Fibroblast of skin of left quadriceps (primary cell): ENCODE measurements around the gene DIP2B.
"Not testable (repeated sequence)": the region's sequence is repeated elsewhere in the genome, so short reads cannot be mapped to it uniquely, and the experiment has no call there.

Experiments used
- DNase-seq, 2 experiments: peaks; one replicate each; pipeline ENCODE4 v3.0.0-alpha.2; 2013; ENCODE audit warnings: low read depth in 2 of 2

The DIP2B gene, protein sequence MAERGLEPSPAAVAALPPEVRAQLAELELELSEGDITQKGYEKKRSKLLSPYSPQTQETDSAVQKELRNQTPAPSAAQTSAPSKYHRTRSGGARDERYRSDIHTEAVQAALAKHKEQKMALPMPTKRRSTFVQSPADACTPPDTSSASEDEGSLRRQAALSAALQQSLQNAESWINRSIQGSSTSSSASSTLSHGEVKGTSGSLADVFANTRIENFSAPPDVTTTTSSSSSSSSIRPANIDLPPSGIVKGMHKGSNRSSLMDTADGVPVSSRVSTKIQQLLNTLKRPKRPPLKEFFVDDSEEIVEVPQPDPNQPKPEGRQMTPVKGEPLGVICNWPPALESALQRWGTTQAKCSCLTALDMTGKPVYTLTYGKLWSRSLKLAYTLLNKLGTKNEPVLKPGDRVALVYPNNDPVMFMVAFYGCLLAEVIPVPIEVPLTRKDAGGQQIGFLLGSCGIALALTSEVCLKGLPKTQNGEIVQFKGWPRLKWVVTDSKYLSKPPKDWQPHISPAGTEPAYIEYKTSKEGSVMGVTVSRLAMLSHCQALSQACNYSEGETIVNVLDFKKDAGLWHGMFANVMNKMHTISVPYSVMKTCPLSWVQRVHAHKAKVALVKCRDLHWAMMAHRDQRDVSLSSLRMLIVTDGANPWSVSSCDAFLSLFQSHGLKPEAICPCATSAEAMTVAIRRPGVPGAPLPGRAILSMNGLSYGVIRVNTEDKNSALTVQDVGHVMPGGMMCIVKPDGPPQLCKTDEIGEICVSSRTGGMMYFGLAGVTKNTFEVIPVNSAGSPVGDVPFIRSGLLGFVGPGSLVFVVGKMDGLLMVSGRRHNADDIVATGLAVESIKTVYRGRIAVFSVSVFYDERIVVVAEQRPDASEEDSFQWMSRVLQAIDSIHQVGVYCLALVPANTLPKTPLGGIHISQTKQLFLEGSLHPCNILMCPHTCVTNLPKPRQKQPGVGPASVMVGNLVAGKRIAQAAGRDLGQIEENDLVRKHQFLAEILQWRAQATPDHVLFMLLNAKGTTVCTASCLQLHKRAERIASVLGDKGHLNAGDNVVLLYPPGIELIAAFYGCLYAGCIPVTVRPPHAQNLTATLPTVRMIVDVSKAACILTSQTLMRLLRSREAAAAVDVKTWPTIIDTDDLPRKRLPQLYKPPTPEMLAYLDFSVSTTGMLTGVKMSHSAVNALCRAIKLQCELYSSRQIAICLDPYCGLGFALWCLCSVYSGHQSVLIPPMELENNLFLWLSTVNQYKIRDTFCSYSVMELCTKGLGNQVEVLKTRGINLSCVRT (N-terminal part only)

GRCh38 chr12:50504798-50505674, at the start of gene DIP2B:
DIP2B (plus strand) TSS chr12:50504985; CDS start chr12:50505141, 156 bp downstream.
- peak; percentile 75 to 77 for DNase-seq

DNA sequence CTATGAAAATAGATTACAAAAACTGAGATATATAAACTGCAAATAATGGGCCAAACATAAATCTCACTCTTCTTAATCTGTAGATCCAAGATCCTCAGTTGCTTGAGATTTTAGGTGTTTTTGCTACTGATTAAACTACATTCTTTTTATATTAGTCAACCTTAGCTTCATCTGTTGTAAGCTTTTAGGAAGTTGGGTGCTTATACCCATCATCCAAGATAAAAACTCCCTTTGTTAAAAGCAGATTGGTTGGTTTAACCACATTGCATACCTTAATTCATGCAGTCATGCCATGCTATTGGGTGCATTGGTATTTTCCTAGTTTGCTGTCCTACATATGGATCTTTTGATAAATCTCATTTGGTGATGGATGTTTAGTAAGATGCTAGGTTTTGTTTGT, 46.2 kb upstream of the DIP2B start:
- DNase-seq: peak in 1 of 2 experiments; percentile 1

GRCh38 chr12:50467439-50467838, 37.3 kb upstream of the DIP2B start:
- no peak for DNase-seq

GRCh38 chr12:50477241-50477832, 27.4 kb upstream of the DIP2B start:
- DNase-seq: no peak

DNA sequence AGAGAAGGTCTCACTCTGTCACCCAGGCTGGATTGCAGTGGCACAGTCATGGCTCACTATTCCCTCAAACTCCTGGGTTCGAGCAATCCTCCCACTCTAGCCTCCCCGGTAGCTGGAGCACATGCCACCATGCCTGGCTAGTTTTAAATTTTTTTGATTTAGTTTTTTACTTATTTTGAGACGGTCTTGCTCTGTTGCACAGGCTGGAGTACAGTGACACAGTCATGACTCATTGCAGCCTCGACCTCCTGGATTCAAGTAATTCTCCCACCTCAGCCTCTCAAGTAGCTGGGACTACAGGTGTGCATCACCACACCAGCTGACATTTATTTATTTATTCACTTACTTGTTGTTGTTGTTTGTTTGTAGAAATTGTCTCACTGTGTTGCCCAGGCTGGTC, 22.2 kb upstream of the DIP2B start:
- no peak for DNase-seq

DNA sequence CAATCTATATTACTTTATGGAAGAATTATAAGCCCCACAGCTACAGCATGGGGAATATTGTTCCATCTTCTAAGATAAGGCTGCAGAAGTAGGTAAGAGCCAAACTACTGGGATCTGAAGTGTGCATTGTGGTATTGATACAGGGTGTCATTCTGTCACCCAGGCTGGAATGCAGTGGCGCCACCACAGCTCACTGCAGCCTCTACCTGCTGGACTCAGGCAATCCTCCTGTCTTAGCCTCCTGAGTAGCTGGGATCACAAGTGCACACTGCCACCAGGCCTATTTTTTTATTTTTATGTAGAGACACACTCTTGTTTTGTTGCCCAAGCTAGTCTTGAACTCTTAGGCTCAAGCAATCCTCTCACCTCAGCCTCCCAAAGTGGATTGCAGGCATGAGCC, 21.3 kb upstream of the DIP2B start:
- no peak for DNase-seq

DNA sequence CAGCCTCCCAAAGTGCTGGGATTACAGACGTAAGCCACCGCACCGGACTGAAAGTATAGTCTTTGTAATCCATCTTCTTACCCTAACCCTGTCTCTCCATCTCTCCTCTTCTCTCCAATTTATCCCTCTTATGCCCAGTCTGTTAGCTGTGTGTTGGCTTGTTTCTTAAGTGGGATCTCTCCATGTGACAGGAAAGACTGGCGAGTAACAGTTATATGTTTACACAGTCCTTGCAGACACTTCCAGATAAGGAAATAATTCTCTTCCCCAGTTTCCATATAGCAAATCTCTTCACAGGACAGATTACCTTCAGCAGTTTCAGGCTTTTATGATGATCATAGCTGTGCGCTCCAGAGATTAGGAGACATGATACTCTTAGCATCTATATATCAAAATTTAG, 16.0 kb upstream of the DIP2B start:
- DNase-seq: no peak

DNA sequence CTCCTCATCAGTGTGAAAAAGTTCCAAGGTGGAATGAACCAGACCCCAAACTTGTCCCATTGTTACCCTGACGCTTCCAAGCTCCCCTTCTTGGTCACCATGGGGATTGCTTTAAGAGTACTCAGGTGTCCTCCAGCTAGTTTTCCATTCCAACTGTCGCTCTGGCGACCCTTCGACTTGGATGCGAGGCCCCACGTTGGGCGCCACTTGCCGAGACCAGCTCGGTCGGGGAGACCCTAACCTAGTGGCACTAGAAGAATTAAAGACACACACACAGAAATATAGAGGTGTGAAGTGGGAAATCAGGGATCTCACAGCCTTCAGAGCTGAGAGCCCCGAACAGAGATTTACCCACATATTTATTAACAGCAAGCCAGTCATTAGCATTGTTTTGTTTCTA, 6.7 kb upstream of the DIP2B start:
- DNase-seq: not testable (repeated sequence)

DNA sequence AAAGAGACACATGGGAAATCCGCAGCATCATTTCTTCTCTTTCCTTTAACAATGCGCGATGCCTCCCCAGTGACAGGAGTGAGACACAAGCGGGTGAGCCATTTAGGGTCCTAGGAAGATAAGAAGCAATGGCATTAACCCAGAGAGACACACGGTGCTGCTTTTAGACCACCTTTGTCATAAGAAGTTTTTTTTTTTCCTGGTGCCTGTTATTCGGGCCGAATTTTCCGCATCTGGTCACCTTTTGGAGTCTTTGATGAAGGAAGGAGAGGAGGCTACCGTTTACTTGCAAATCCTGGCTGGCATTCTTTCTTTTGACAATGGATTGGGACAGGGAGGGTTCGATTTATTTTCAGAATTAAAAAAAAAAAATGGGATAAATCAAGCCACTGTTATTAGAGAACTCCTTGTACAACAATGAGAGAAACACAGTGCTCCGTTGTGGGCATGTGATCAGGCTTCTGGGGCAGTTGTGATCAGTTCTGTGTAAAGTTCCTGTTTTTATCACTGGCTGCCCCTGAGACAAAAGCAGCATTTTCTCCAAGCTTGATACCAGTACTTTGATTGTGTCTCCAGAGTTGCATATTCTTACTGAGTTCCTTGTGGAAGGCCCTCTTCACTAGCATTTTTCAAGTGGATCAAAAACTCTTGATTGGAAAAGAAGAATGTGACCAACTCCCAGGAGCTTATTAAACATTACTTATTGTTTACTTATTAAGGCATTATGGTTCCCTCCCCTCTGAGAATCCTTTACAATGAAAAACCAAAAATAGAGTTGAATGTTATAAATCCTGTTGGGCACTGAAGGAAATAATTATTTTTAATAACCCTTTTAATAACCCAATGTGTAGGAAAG, 1.1 kb downstream of the DIP2B start:
- no peak for DNase-seq

DNA sequence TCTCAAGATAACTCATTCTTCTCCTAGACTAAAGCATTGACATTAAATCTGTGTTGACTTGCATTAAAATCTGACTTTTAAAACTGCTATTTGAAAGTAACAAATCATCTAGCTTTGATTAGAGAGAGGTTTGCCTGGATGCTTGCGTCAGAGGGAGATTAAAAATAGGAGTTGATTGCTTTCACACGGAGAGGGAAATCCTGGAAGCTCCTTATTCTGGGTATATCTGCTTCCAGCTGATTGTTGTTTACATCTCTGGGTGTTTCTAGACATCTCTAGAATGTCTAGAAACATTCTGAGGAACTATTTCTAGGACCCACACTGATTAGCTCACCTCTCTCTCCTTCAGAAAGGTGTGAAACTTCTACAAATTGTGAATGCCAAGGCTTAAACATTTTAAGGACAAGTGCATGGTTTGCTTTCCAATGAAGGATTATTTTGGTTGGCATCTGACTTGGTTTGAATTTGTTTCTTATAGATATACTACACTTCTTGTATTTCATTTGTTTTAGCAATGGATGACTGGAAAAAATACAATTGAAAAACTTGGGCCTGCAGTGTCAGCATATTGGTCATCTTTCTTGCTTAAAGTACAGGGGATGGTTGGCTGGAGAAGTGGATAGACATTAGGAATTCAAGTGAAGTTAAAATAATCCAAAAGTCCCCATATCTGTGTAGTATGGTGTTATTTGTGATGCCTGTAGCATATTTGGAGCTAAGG, 2.1 kb downstream of the DIP2B start:
- DNase-seq: no peak

DNA sequence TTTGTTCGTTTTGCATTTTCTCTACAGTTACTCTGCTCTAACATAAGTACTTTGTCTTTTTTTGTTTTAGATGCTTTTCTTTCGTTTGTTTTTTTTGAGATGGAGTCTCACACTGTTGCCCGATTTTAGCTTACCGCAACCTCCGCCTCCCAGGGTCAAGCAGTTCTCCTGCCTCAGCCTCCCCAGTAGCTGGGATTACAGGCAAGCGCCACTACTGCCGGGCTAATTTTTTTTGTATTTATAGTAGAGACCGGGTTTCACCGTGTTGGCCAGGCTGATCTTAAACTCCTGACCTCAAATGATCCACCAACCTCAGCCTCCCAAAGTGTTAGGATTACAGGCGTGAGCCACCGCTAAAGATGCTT, 2.7 kb downstream of the DIP2B start:
- no peak for DNase-seq

DNA sequence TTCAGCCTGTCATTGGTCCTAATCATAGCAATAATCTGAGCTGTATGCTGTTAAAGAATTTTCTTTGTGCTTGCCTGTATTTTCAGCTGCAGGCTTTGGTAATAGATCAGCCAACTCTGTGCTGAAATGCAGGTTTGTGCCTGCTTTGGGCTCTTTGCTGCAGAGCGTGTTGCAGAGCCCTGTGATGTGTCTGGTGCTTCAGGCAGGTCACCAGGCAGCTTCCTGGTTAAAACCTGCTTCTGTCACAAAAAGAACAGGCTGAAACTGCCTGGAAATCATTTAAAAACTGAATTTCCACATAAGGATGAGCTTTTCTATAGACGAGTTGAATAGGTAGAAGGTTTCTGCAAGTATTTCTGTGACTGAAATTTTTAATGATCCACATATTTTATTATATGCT, 3.1 kb downstream of the DIP2B start:
- no peak for DNase-seq

DNA sequence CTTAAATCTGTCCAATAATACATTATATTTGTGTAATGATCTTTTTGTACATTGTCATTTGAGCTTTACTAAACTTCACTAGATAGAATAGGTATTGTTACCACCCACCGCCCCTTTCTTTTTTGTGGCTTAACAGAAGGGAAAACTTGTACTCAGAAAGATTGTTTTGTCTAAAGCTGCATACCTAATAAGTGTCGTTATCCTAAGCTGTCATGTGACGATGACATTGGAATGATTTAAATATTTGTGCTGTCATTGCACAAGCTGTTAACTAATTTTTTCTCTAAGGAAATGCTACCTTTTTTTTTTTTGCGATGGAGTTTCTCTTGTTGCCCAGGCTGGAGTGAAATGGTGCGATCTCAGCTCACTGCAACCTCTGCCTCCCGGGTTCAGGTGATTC, 3.6 kb downstream of the DIP2B start:
- DNase-seq: no peak

GRCh38 chr12:50508970-50509663, 4.3 kb downstream of the DIP2B start:
- no peak for DNase-seq

DNA sequence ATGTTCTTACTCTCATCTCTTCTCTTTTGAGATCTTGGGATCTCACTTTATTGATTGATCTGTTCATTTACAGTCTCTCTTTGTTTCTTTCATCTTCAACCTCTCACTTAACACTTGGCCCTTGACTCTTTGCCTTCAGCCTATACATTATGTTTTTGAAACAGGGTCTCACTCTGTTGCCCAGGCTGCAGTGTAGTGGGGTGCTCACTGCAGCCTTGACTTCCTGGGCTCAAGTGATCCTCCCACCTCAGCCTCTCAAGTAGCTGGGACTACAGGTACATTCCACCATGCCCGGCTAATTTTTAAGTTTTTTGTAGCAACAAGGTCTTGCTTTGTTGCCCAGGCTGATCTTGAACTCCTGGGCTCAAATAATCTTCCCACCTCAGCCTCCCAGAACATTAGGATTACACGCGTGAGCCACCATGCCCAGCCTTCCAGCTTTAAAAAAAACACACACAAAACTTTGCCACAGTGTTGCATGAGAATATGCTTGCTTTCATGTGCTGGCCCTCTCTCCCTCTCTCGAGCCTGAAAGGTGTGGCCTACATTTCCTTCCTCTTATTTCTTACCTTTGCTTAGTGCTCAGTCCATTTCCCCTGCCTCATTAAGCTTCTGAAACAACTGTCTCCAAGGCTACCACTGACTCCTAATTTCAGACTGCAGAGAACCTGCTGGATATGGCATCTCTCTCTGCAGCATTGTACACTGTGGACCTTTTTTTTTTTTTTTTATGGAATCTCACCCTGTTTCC, 9.9 kb downstream of the DIP2B start:
- no peak for DNase-seq

GRCh38 chr12:50515587-50515986, 10.8 kb downstream of the DIP2B start:
- DNase-seq: no peak

- DNase-seq: no peak
Measured at GRCh38 chr12:50517421-50518048, 12.8 kb downstream of the DIP2B start.
